Coronary artery (tissue), 2 donors: ENCODE measurements around the gene ASPRV1.

Experiments used
- DNase-seq: peaks from one replicate; pipeline ENCODE4 v3.0.0-alpha.2; 2017; ENCODE audit warnings: low spot score
- H3K27ac ChIP-seq, 2 donors: fragments of 200-600 bp; sonication (generic); one replicate each; pipeline ENCODE4 v1.5.1; 2016 to 2019
- H3K4me3 ChIP-seq: fragments of 200-600 bp; sonication (generic); 2 replicates; pipeline ENCODE4 v1.5.1; 2016; ENCODE audit warnings: mild to moderate bottlenecking, moderate library complexity
- CTCF ChIP-seq: fragments of 200-600 bp; sonication (generic); IDR thresholded peaks from one replicate; pipeline ENCODE4 v1.5.1; 2019; ENCODE audit warnings: antibody characterized with exemption

Gene ASPRV1

DNA sequence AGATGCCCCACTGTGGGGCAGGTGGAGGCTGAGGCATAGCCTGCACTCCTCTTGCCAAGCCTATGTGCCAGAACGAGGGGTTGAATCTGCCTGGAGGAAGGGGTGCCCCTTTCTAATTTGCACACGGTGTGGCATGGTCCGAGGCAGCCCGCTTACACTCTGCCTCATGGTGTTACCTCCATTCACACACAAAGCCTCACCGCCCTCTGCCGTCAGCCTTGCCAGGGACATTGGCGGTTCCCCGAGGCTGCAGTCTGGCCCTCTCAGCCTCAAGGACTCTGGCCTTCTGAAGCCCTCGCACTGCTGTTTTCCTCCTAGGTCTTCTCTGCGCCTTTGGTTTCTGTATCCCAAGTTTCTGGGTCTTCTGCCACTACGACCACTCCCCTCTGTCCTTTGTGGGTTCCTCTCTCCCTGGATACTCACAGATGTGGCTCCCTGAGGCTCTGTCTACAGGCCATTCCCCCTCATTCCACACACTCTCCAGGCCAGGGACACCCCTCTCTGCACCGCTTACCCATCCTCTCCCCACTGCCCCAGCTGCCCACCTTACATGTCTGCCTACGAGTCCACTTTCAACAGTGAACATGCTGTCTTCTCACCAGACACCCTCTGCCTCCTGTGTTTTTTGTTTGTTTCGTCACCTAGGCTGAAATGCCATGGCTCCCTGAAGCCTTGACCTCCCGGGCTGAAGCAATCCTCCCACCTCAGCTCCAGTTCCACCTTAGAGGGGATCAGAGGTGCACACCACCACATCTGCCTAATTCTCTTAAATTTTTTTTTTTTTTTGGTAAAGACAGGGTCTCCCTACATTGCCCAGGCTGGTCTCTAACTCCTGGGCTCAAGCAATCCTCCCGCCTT is 7.9 kb upstream of the ASPRV1 start:
- H3K27ac ChIP-seq: no peak overlapping the region
- no peak for DNase-seq
- no peak for TF ChIP-seq CTCF
- H3K4me3 ChIP-seq: no peak overlapping the region

DNA sequence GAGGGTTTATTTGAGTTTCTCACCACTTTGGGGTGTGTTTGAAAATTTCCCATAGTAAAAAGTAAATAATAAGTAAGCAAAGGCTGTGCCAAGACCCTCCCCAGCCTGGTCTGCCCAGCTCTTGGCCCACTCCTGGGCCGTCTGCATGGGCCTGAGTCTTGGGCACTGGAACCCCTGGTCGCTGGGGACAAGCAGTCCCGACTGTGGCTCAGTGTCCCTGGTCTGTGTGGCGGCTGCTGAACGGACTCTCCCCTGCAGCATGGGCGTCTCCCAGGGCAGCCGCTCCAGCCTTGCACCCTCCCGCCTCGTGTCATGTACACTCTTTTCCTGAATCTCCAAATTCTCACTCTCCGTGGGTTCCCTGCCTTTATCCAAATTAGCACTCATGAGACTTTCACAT is 7.2 kb upstream of the ASPRV1 start:
- DNase-seq: no peak
- no peak overlapping the region for H3K27ac ChIP-seq
- no peak overlapping the region for H3K4me3 ChIP-seq
- no peak for TF ChIP-seq CTCF

DNA sequence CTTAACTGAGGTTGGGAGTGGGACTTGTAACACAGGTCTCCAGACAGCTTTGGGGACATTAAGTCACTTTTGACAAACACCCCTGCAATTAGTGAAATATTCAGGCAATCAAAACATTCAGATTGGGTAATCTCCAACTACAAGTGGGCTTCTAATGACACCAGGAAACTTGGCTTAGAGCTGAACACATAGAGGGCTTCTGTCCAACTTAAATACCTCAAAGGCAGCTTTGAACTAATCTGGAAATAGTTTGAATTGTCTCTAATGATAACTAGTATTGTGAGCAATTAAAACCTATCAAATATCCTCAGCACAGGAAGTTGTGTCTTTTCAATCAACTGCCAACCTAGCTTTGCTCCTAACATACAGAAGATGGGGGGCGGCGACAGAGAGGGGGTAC is 5.1 kb upstream of the ASPRV1 start:
- no peak overlapping the region for H3K4me3 ChIP-seq
- H3K27ac ChIP-seq: no peak overlapping the region
- TF ChIP-seq CTCF: no peak
- DNase-seq: no peak

DNA sequence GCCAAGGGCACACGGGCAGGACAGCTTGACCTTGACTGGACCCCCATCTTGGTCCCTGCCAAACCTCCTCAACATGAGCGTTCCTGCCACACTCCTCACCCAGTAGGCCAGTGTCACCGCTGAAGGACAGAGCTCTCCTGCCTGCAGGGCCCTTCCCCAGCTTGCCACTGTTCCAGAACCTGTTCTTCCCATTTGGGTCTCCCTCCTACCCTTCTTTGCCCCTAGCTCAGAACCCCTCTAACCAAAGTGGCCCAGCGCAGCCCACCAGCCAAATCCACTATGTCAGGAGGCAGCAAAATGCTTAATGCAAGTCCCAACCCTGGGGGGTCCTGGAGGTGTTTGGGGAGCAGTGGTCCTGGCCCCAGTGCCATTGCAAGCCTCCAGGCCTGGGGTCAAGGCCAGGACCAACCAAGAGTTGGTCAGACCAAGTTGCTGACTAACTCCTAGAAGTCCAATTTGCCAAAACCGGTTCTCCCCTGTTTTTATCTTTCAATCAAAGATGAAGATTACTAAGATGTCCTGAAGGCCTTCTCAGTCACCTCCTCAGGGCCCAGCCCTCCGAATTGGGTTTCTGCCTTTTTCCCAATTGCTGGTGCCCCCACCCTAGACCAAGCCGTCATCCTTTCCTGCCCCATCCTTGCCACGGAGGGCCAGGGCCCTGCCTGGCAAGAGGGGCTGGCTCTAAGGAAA is 4.5 kb upstream of the ASPRV1 start:
- Histone ChIP-seq H3K4me3 (no peak overlapping the region), H3K27ac (no peak overlapping the region)
- TF ChIP-seq CTCF: no peak
- no peak for DNase-seq

DNA sequence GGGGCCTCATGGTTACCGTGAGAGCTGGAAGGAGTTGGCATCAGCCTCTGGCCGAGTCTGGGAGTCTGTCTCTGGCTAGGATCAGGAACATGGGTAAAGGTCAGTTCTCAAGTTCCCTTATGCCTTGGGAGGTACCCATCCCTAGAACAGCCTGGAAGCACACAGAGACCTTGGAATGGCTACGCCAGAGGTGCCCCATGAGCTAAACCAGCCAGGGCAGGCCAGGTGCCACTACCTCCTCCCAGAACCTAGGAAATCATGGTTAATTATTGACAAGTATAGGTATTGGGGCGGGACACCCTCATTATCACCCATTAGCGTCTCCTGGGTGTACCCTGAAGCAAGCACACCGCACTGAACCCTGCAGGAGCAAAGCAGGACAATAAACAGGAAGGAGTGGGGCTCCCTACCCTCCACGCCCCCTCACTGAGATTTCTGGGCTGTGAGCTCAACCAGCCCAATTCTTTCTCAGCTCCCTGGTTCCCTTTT is 3.0 kb upstream of the ASPRV1 start:
- Histone ChIP-seq H3K4me3 (no peak overlapping the region), H3K27ac (no peak overlapping the region)
- no peak for TF ChIP-seq CTCF
- DNase-seq: no peak

- Histone ChIP-seq H3K27ac (no peak overlapping the region), H3K4me3 (no peak overlapping the region)
- no peak for DNase-seq
- TF ChIP-seq CTCF: no peak
Measured at GRCh38 chr2:69962986-69963730, 1.7 kb upstream of the ASPRV1 start.
